ENCODE measurements around the gene ZFPM1.

ZFPM1 gene

GRCh38 chr16:88438084-88438870 is 14.8 kb upstream of the ZFPM1 start:
- Mint-ChIP-seq H3K36me3 (ENCODE audit: low read depth) (no peaks in the 10 kb centered on the region), H3K4me1 (no peaks in the 10 kb centered on the region), H3K9me3 (no peaks in the 10 kb centered on the region), H3K4me3 (no peak overlapping the region), H3K27me3 (ENCODE audit: low read depth) (peaks cover 6% of the 10 kb centered on the region), H3K27ac (no peak overlapping the region)
- no peak for TF ChIP-seq CTCF (IDR thresholded peaks at IDR 0.05; ENCODE audit: unreplicated experiment in 3 of 3)

GRCh38 chr16:88439016-88439415 is 14.1 kb upstream of the ZFPM1 start:
- Mint-ChIP-seq H3K27me3 (ENCODE audit: low read depth) (peaks cover 6% of the 10 kb centered on the region), H3K27ac (no peak overlapping the region), H3K4me1 (no peaks in the 10 kb centered on the region), H3K4me3 (no peak overlapping the region), H3K9me3 (no peaks in the 10 kb centered on the region), H3K36me3 (ENCODE audit: low read depth) (no peaks in the 10 kb centered on the region)
- no peak for TF ChIP-seq CTCF (IDR thresholded peaks at IDR 0.05; ENCODE audit: unreplicated experiment in 3 of 3)

GRCh38 chr16:88439706-88440105 is 13.4 kb upstream of the ZFPM1 start:
- Mint-ChIP-seq H3K27me3 (ENCODE audit: low read depth) (peaks cover 6% of the 10 kb centered on the region), H3K27ac (no peak overlapping the region), H3K36me3 (ENCODE audit: low read depth) (no peaks in the 10 kb centered on the region), H3K4me1 (no peaks in the 10 kb centered on the region), H3K9me3 (no peaks in the 10 kb centered on the region), H3K4me3 (no peak overlapping the region)
- no peak for TF ChIP-seq CTCF (IDR thresholded peaks at IDR 0.05; ENCODE audit: unreplicated experiment in 3 of 3)

- TF ChIP-seq CTCF (IDR thresholded peaks at IDR 0.05; ENCODE audit: unreplicated experiment in 3 of 3), result no peak
- H3K36me3 Mint-ChIP-seq (ENCODE audit: low read depth), result no peaks in the 10 kb centered on the region
- peak overlapping the region in 1 of 3 experiments; percentile 34 for H3K27ac Mint-ChIP-seq
- peaks cover 4% of the 10 kb centered on the region for H3K27me3 Mint-ChIP-seq (ENCODE audit: low read depth)
- H3K9me3 Mint-ChIP-seq, result no peaks in the 10 kb centered on the region
- H3K4me3 Mint-ChIP-seq, result no peak overlapping the region
- H3K4me1 Mint-ChIP-seq, result no peaks in the 10 kb centered on the region
Measured at GRCh38 chr16:88440111-88440510, 13.0 kb upstream of the ZFPM1 start.

DNA sequence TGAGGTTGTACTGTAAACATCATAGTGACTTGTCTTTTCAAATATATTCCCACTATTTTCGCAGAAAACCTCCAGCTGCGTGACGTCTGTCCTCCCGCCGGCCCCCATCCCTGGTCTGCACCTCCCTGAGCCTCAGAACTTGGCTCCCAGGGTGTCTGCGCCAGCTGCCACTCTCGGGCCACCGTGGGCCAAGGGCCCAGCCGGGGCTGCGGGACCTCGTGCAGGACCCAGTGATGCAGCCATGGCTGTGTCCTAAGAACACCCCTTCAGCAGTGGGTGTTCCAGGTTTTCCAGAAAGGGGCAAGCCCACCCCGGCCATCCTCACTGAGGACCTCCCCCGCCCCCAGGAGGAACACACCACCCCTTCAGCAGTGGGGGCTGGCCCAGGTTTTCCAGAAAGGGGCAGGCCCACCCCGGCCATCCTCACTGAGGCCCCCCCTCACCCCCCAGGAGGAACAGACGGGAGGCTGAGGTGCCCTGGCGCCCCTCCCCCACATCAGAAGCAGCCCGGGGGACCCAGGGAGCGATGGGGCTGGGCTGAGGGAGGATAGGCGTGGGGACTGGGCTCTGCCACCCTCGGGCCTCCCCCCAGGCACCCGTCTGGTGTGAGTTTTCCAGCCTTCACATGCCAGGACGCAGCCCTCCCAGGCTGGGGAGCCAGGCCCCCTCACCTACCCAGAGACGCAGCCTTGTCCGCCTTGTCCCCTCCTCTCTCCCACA is 12.2 kb upstream of the ZFPM1 start:
- Mint-ChIP-seq H3K4me1 (no peaks in the 10 kb centered on the region), H3K4me3 (no peak overlapping the region), H3K27me3 (ENCODE audit: low read depth) (no peaks in the 10 kb centered on the region), H3K36me3 (ENCODE audit: low read depth) (no peaks in the 10 kb centered on the region), H3K9me3 (no peaks in the 10 kb centered on the region), H3K27ac (peak overlapping the region in 1 of 3 experiments; percentile 34)
- no peak for TF ChIP-seq CTCF (IDR thresholded peaks at IDR 0.05; ENCODE audit: unreplicated experiment in 3 of 3)
